Liver (tissue), 9 donors: ENCODE measurements around the gene FICD. TPM values are rescaled to one million over a fixed set of nuclear protein-coding genes. Genes with fewer than 3 reads are reported as not detected.

ENCODE experiments used
- DNase-seq: peaks from one replicate; pipeline ENCODE4 v3.0.0-alpha.2; 2017; ENCODE audit warnings: low spot score
- H3K27ac ChIP-seq, 2 donors: one replicate each; pipeline ENCODE4 v1.7.0; 2013; ENCODE audit warnings: inconsistent platforms in 2 of 2, low read length in 2 of 2, control low read depth in 1 of 2, low read depth in 1 of 2, mild to moderate bottlenecking in 1 of 2
- H3K27me3 ChIP-seq, 4 donors: one replicate each; pipeline versions ENCODE4 v1.6.1 to v1.7.0; 2013; ENCODE audit warnings: low read length in 3 of 4, inconsistent platforms in 1 of 4, mild to moderate bottlenecking in 1 of 4, moderate library complexity in 1 of 4; ENCODE audit not compliant: control insufficient read depth in 4 of 4, insufficient read depth in 4 of 4
- H3K36me3 ChIP-seq, 4 donors: one replicate each; pipeline versions ENCODE4 v1.6.1 to v1.7.0; 2013; ENCODE audit warnings: low read length in 3 of 4, mild to moderate bottlenecking in 3 of 4, low read depth in 1 of 4, moderate library complexity in 1 of 4; ENCODE audit not compliant: control insufficient read depth in 4 of 4, insufficient read depth in 3 of 4
- H3K4me1 ChIP-seq, 4 donors: one replicate each; pipeline versions ENCODE4 v1.6.1 to v1.7.0; 2013; ENCODE audit warnings: low read length in 3 of 4, mild to moderate bottlenecking in 3 of 4, moderate library complexity in 1 of 4; ENCODE audit not compliant: control insufficient read depth in 4 of 4, insufficient read depth in 4 of 4
- H3K4me3 ChIP-seq, 3 donors: one replicate each; pipeline versions ENCODE4 v1.6.1 to v1.7.0; 2013; ENCODE audit warnings: low read length in 3 of 3, control low read depth in 1 of 3, low read depth in 1 of 3, mild to moderate bottlenecking in 1 of 3
- H3K9ac ChIP-seq, 2 donors: one replicate each; pipeline ENCODE4 v1.7.0; 2013; ENCODE audit warnings: low read length in 2 of 2, mild to moderate bottlenecking in 2 of 2, moderate library complexity in 2 of 2, control low read depth in 1 of 2, low read depth in 1 of 2
- H3K9me3 ChIP-seq, 4 donors: one replicate each; pipeline versions ENCODE4 v1.6.1 to v1.7.0; 2013; ENCODE audit warnings: low read length in 3 of 4; ENCODE audit not compliant: control insufficient read depth in 4 of 4
- ATF3 ChIP-seq: IDR thresholded peaks from 2 replicates; pipeline ENCODE4 v1.6.1; 2016; ENCODE audit warnings: antibody characterized with exemption
- CTCF ChIP-seq: fragments of 150-350 bp; IDR thresholded peaks from 2 replicates; pipeline ENCODE4 v1.5.1; 2017; ENCODE audit warnings: improper control_type of control experiment, low read depth, low read length; ENCODE audit not compliant: missing input control
- EGR1 ChIP-seq, 2 donors: IDR thresholded peaks; 2 replicates each; pipeline ENCODE4 v1.6.1; 2016 to 2018; ENCODE audit warnings: antibody characterized with exemption in 2 of 2, low read depth in 2 of 2
- FOXA1 ChIP-seq: IDR thresholded peaks from 2 replicates; pipeline ENCODE4 v1.6.1; 2016; ENCODE audit warnings: antibody characterized with exemption
- FOXA2 ChIP-seq: IDR thresholded peaks from 2 replicates; pipeline ENCODE4 v1.6.1; 2016; ENCODE audit warnings: antibody characterized with exemption
- GABPA ChIP-seq, 2 donors: IDR thresholded peaks in 1 of 2; conservative IDR thresholded peaks in 1 of 2; 2 replicates each; pipeline ENCODE4 v1.6.1; 2016; ENCODE audit warnings: antibody characterized with exemption in 2 of 2, mild to moderate bottlenecking in 1 of 2, moderate library complexity in 1 of 2
- HNF4A ChIP-seq, 2 donors: conservative IDR thresholded peaks; 2 replicates each; pipeline ENCODE4 v1.6.1; 2016; ENCODE audit warnings: antibody characterized with exemption in 2 of 2, mild to moderate bottlenecking in 2 of 2
- HNF4G ChIP-seq: IDR thresholded peaks from 2 replicates; pipeline ENCODE4 v1.6.1; 2016; ENCODE audit warnings: antibody characterized with exemption
- JUND ChIP-seq, 2 donors: IDR thresholded peaks; 2 replicates each; pipeline ENCODE4 v1.6.1; 2016; ENCODE audit warnings: antibody characterized with exemption in 2 of 2
- MAX ChIP-seq: IDR thresholded peaks from 2 replicates; pipeline ENCODE4 v1.6.1; 2016; ENCODE audit warnings: antibody characterized with exemption
- NR2F2 ChIP-seq: IDR thresholded peaks from 2 replicates; pipeline ENCODE4 v1.6.1; 2016; ENCODE audit warnings: antibody characterized with exemption
- RAD21 ChIP-seq, 2 donors: IDR thresholded peaks; 2 replicates each; pipeline ENCODE4 v1.6.1; 2016; ENCODE audit warnings: antibody characterized with exemption in 2 of 2, mild to moderate bottlenecking in 2 of 2
- REST ChIP-seq: IDR thresholded peaks from 2 replicates; pipeline ENCODE4 v1.6.1; 2016; ENCODE audit warnings: antibody characterized with exemption, mild to moderate bottlenecking
- RXRA ChIP-seq, 2 donors: IDR thresholded peaks; 2 replicates each; pipeline ENCODE4 v1.6.1; 2017 to 2018; ENCODE audit warnings: antibody characterized with exemption in 2 of 2, mild to moderate bottlenecking in 1 of 2
- SP1 ChIP-seq: IDR thresholded peaks from 2 replicates; pipeline ENCODE4 v1.6.1; 2018; ENCODE audit warnings: antibody characterized with exemption, mild to moderate bottlenecking
- TAF1 ChIP-seq: conservative IDR thresholded peaks from 2 replicates; pipeline ENCODE4 v1.6.1; 2016; ENCODE audit warnings: antibody characterized with exemption, mild to moderate bottlenecking
- YY1 ChIP-seq: IDR thresholded peaks from 2 replicates; pipeline ENCODE4 v1.6.1; 2016; ENCODE audit warnings: antibody characterized with exemption, mild to moderate bottlenecking
- ZBTB33 ChIP-seq: IDR thresholded peaks from 2 replicates; pipeline ENCODE4 v1.6.1; 2016; ENCODE audit warnings: antibody characterized with exemption
- WGBS: extraction: QIAGEN DNeasy Blood & Tissue Kit; methylation state at CpG from one replicate; pipeline ENCODE4 v1.1.7; 2013; 5-methylcytosine and 5-hydroxymethylcytosine counted together
- polyA plus RNA-seq, 2 donors: library from polyadenylated mRNA; stranded (reverse) in 1 of 2; unstranded in 1 of 2; fragments of 200-250 nt in 1 of 2; fragments of >200 nt in 1 of 2; fragmentation: Nextera tagmentation in 1 of 2; extraction: Ambion mirVana in 1 of 2; gene quantifications; one replicate each; pipeline versions ENCODE4 v1.2.1 to v1.2.3, GENCODE V29; 2013 to 2015
- total RNA-seq, 2 donors: library from RNA; depleted of rRNA; stranded (reverse); fragments of >200 nt; gene quantifications; one replicate each; pipeline ENCODE4 v1.2.3, GENCODE V29; 2014
- donor health status: healthy.
- donor health status: healthy.
- donor health status: healthy.
- donor health status: healthy.
- donor health status: healthy.

Gene FICD
- total and polyA plus RNA-seq, 4 donors = 3.6 to 20.9 (median 6.6) TPM

- H3K27ac ChIP-seq = no peak overlapping the region
- no peaks in the 10 kb centered on the region for H3K9me3 ChIP-seq
- H3K27me3 ChIP-seq = no peaks in the 10 kb centered on the region
- H3K9ac ChIP-seq = no peak overlapping the region
- H3K4me3 ChIP-seq = no peak overlapping the region
- WGBS = 84% methylated on average over 4 of the region's 4 CpGs
- no peak for TF ChIP-seq YY1
- no peak for TF ChIP-seq FOXA2
- no peak for TF ChIP-seq HNF4G
- no peak for TF ChIP-seq ZBTB33
- TF ChIP-seq CTCF = no peak
- no peak for TF ChIP-seq NR2F2
- TF ChIP-seq RAD21 (IDR thresholded peaks at IDR 0.05) = no peak
- TF ChIP-seq MAX = no peak
- TF ChIP-seq HNF4A (conservative IDR thresholded peaks at IDR 0.05) = no peak
- no peak for TF ChIP-seq REST
- no peak for TF ChIP-seq JUND (IDR thresholded peaks at IDR 0.05)
- no peak for TF ChIP-seq EGR1 (IDR thresholded peaks at IDR 0.05; ENCODE audit: low read depth in 2 of 2)
- no peak for TF ChIP-seq GABPA (IDR thresholded peaks at IDR 0.05 in 1 of 2, conservative IDR thresholded peaks at IDR 0.05 in 1 of 2)
- no peak for TF ChIP-seq FOXA1
- TF ChIP-seq SP1 = no peak
- no peak for TF ChIP-seq ATF3
- TF ChIP-seq RXRA (IDR thresholded peaks at IDR 0.05) = no peak
- no peak for TF ChIP-seq TAF1
- H3K36me3 ChIP-seq = peaks cover 19 to 66% (median 57%) of the 10 kb centered on the region in 4 donors
- H3K4me1 ChIP-seq = peaks cover 7 to 14% (median 10%) of the 10 kb centered on the region in 4 donors
- DNase-seq = no peak
Observed at GRCh38 chr12:108519558-108519957, 4.5 kb downstream of the FICD start.
